K562 (cell line): Measurements from ENCODE around the gene PCDHGA4.

Experiments
- JUNB ChIP-seq: fragments of 450-650 bp; formaldehyde crosslinking; conservative IDR thresholded peaks from 2 replicates; pipeline ENCODE4 v1.4.0; 2020; ENCODE audit warnings: mild to moderate bottlenecking
- POLR2A ChIP-seq: fragments of 450-650 bp; conservative IDR thresholded peaks from 2 replicates; pipeline ENCODE4 v1.6.1; 2016
- RB1 ChIP-seq: fragments of 450-650 bp; IDR thresholded peaks from 2 replicates; pipeline ENCODE4 v1.6.1; 2017; ENCODE audit warnings: low read depth, mild to moderate bottlenecking
- SAFB ChIP-seq: fragments of 200-400 bp; formaldehyde crosslinking; IDR thresholded peaks from 2 replicates; pipeline ENCODE4 v1.6.1; 2017; ENCODE audit warnings: low read depth, low read length, borderline replicate concordance
- ZFP30 ChIP-seq: fragments of 250-450 bp; sonication (Bioruptor Pico); IDR thresholded peaks from 2 replicates; pipeline ENCODE4 v1.8.0; 2022; ENCODE audit warnings: moderate library complexity, mild to moderate bottlenecking, inconsistent platforms, borderline replicate concordance

DNA sequence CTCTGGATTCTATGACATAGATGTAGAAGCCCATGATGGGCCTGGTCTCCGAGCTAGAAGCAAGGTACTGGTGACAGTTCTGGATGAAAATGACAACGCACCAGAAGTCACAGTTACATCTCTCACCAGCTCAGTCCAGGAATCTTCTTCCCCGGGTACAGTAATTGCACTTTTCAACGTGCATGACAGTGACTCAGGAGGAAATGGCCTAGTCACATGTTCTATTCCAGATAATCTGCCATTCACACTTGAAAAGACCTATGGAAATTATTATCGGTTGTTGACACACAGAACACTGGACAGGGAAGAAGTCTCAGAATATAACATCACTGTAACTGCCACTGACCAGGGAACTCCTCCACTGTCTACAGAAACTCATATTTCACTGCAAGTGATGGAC lies 1.3 kb downstream of the PCDHGA4 start:
- TF ChIP-seq ZFP30 (CRISPR knock-in tag) (no peak), RB1 (no peak), JUNB (CRISPR knock-in tag) (no peak), SAFB (no peak), POLR2A (no peak)
